Measurements from ENCODE around the gene TPBGL. TPM values are rescaled to one million over a fixed set of nuclear protein-coding genes. Genes with fewer than 3 reads are reported as not detected.
A peak's percentile ranks its signal among the peaks of the same experiment; 100 is the strongest.
"Not testable (repeated sequence)": the region's sequence is repeated elsewhere in the genome, so short reads cannot be mapped to it uniquely, and the experiment has no call there.

Gene TPBGL
- total RNA-seq, 1 donor from 2014 or later = not detected

DNA sequence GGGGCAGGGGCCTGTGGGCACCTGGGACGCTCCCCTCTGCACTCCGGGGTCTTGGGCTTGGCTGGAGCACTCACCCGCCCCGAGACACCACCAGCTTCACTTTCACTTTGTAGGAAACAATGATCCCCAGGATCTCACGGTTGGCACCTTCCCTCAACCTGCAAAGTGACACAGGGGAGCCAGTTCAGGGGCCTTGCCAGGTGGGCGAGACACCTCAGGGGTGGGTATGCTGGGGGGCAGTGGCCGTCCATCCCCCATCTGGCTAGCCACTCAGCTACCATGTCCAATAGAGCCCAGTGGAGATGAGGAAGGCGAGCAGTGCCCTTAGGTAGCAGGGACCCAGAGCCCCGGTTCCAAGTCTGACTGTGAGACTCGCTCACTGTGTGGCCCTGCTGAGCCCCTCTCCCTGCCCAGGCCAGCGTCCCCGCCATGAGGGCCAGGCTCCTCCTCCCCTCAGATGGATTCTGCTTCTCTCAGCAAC is 32.3 kb downstream of the TPBGL start:
- DNase-seq = no peak

- DNase-seq = no peak
These were observed 33.1 kb downstream of the TPBGL start for GRCh38 chr11:75273411-75274391.

DNA sequence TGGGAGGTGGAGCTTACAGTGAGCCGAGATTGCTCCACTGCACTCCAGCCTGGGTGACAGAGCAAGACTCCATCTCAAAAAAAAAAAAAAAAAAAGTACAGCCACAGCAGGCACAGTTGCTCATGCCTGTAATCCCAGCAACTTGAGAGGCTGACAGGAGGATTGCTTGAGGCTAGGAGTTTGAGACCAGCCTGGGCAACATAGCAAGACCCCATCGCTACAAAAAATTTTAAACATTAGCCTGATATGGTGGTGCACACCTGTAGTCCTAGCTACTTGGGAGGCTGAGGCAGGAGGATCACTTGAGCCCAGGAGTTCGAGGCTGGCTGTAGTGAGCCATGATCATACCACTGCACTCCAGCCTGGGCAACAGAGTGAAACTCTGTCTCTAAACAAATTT is 34.1 kb downstream of the TPBGL start:
- not testable (repeated sequence) for DNase-seq

GRCh38 chr11:75275581-75275980 is 35.0 kb downstream of the TPBGL start:
- no peak for DNase-seq

- no peak for DNase-seq
These were observed 35.6 kb downstream of the TPBGL start for GRCh38 chr11:75276186-75276585.

- DNase-seq = no peak
These were observed 36.1 kb downstream of the TPBGL start for GRCh38 chr11:75276686-75277085.

DNA sequence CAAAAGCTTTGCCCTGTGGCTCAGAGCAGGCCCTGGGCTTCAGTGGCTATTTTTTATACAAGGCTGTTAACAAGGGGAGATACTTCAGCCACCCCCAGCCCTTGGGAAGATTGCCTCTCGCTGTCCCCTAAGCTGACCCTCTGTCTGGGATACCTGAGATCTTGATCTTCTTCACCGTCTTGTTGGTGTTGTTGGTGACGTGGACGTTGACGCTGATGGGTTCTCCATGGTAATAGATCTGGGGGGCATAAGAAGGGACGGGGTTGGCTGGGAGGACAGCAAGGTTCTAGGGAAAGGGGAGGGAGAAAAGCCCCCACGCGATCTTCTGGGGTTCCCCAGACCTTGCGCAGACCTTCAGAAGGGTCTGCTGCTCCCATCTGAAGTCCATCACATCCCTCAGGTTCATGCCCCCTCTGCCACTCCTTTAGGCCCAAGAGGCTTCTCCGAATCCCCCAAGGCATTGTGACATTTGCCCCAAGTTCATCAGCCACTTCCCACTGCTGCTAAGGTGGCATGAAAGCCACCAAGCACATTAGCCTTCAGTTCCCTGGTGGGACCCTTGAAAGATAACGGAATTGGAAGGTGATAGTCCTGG is 36.7 kb downstream of the TPBGL start:
- DNase-seq = no peak

GRCh38 chr11:75277991-75278790 is 37.6 kb downstream of the TPBGL start:
- DNase-seq = no peak

DNA sequence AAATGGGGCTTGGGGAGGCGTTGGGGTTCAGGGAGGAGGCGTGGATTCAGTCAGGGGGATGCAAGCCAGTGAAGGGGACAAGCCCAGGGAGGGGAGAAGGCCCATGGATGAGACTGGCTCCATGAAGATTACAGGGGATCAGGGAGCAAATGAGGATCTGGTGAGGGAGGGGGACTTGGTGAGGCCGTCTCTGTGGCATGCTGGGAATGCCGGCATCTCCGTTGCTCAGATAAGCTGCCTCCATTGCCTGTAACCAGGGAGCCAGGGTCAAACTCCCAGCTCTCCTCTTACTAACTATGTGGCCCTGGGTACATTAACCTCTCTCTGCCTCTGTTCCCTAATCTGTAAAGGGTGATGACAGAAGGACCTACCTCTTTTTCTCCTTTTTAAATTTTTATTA is 38.7 kb downstream of the TPBGL start:
- no peak for DNase-seq

DNA sequence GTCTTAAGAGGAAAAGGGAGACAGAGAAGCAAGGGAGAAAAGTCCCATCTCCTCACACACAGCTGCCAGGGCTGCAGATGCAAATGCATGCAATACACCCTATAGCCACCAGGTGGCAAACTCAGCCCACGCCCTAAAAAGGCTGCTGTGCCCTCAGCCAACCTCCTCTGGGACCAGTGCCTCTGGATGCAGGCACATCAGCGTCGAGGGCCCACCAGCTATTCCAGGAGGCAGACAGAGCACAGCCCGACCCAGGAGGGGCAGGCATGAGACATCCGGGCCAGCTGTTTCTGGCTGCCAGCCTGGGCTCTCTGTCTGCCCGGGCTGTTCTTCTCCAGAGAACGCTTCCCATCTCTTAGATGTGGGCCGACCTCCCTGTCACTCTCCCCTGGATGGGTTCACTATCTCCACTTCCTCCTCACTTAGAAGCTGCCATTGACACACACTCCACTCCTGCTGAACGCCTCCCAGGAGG is 39.7 kb downstream of the TPBGL start:
- DNase-seq = peak; percentile 56

- no peak for DNase-seq
These were observed 40.3 kb downstream of the TPBGL start for GRCh38 chr11:75280770-75281468.

GRCh38 chr11:75281469-75282095 is 41.0 kb downstream of the TPBGL start:
- no peak for DNase-seq

GRCh38 chr11:75283391-75283931 is 42.9 kb downstream of the TPBGL start:
- no peak for DNase-seq

DNA sequence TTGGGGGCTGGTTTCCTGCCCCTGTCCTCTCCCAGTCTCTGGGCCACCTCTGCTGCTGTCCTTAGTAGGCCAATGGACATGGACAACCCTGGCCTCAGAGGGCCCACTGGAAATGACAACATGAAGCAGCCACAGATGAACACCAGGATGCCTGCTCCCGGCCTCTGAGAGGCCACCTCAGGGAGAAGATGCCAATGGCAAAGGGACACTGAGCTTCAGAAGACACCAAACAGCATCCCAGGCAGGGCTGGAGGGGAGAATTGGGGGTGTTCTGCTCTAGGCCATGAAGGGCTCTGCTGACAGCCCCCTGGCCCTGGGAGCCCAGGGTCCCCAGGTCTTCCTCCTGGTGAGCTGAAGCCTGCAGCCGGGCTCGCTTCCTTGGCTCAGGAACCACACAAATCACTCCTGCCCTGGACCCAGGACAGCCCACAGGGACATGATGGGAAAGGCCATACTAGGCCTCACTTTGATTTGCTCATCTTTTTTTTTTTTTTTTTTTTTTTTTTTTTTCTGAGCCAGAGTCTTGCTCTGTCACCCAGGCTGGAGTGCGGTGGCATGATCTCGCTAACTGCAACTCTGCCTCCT is 45.3 kb downstream of the TPBGL start:
- DNase-seq = no peak

DNA sequence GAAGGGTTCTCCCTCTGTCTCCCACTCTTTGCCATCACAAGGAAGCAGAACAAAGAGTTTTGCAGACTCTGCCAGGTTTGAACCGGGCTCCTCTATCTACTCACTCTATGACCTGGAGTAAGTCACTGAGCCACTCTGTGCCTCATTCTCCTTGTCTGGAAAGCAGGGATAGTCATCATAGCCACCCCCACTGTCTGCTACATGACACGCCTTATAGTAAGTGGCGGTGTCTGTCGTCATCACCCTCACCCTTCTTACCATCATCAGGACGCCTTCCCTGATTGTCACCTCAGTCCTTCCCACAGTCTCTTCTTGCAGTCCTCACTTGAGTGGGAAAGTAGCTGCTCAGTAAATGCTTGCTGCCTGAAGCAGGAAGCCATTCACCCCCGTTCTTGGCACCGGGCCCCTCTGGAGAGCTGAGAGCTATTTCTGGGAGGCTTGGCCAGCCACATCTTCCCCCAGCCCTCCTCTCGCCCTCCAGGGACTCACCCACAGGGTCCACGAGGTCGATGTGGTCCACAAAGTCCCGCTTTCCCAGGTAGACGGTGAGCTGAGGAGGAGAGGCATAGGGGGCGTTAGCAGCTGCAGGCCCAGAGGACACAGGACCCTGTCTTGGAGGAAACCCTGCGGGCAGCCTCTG is 46.4 kb downstream of the TPBGL start:
- no peak for DNase-seq

GRCh38 chr11:75287579-75287978 is 47.0 kb downstream of the TPBGL start:
- DNase-seq = no peak

DNA sequence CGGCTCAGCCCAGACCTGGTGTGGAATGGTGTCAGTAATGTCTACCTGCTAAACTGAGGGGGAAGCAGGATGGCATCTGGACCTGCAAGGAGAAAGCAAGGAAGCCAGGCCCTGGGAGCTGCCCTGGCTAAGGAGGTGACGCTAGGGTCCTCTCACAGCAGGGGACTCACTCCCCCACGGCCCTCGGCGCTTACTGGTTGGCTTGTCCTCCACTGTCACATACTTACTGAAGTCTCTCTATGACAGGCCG is 48.9 kb downstream of the TPBGL start:
- no peak for DNase-seq

DNA sequence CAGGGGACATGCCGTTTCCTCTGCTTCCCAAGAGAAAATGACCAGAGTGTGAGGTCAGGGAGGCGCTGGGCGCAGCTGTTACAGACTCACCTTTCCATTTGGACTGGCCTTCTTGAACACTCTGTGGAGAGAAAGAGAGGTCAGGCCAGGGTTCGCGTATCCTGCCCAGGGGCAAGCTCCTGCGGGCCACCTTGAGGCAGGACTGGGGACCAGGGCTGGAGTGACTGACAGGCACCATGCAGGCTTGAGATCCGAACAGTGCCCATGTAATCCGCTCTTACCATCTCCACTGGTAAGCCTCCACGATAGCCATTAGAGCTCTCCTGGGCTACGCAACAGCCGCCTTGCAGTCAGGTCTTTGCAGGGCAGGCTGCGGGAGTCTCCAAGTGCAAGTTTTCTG is 49.3 kb downstream of the TPBGL start:
- no peak for DNase-seq

DNA sequence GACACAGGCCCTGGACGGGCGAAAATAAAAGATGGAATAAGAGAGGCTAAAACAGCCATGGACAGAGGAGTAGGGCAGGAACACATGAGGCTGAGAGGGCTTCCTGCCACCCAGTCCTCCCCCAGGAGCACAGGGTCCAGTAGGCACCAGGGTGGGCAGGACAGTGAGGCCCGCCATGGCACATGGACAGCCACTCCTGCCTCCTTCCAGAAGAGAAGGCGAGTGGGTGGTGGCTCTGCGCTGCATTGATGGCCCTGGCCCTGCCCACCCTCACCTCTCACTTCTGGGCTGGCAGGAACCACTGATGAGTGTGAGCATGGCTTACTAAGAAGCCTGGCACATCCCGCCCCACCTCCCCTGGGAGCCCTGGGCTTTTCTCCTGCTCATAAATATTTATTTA is 51.2 kb downstream of the TPBGL start:
- DNase-seq = no peak

GRCh38 chr11:75292943-75293342 is 52.4 kb downstream of the TPBGL start:
- DNase-seq = no peak
